ENCODE data around the gene CLPTM1L. TPM values are rescaled to one million over a fixed set of nuclear protein-coding genes. Genes with fewer than 3 reads are reported as not detected.

CLPTM1L gene
- polyA plus RNA-seq, 1 donor from 2014 or later = 61.6 TPM

DNA sequence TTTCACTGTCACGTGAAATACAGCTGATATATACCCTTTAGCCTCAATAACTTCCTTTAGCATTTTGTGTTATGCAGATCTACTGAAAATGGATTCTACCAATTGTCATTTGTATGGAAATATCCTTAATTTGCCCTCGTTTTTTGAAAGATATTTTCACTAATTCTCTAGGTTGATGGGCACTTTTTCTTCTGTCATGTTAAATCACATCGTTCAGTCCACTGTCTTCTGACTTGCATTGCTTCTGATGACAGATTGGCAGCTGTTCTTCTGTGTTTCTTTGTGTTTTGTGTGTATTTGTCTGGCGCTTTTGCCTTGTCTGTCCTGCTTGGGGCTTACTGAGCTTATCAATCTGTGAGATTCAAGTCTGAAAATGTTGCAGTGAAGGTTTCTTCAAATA is 9.7 kb upstream of the CLPTM1L start:
- Histone ChIP-seq H3K4me3 (ENCODE audit: low read length) (peak overlapping the region; percentile 15), H3K9ac (ENCODE audit: low read length) (no peak overlapping the region), H4K20me1 (ENCODE audit: insufficient read depth) (no peaks in the 10 kb centered on the region), H3K27ac (ENCODE audit: low read length) (no peak overlapping the region), H3K9me3 (ENCODE audit: low read length) (no peaks in the 10 kb centered on the region), H2AFZ (ENCODE audit: low read depth, low read length) (no peak overlapping the region), H3K27me3 (ENCODE audit: insufficient read depth, low read depth, low read length) (no peaks in the 10 kb centered on the region), H3F3A (ENCODE audit: insufficient read depth, low read length, poor library complexity, severe bottlenecking) (no peaks in the 10 kb centered on the region), H3K4me2 (ENCODE audit: low read length) (no peak overlapping the region), H3K79me2 (replicated peaks; ENCODE audit: insufficient read depth, low read length) (no peaks in the 10 kb centered on the region), H3K9me2 (ENCODE audit: insufficient read depth, low read length) (no peaks in the 10 kb centered on the region), H3K36me3 (ENCODE audit: insufficient read depth, low read length) (no peaks in the 10 kb centered on the region)
- peak; percentile 65 for TF ChIP-seq EP300 (conservative IDR thresholded peaks at IDR 0.05; ENCODE audit: poor library complexity, severe bottlenecking)
- TF ChIP-seq POLR2AphosphoS5 (IDR thresholded peaks at IDR 0.05) = no peak

DNA sequence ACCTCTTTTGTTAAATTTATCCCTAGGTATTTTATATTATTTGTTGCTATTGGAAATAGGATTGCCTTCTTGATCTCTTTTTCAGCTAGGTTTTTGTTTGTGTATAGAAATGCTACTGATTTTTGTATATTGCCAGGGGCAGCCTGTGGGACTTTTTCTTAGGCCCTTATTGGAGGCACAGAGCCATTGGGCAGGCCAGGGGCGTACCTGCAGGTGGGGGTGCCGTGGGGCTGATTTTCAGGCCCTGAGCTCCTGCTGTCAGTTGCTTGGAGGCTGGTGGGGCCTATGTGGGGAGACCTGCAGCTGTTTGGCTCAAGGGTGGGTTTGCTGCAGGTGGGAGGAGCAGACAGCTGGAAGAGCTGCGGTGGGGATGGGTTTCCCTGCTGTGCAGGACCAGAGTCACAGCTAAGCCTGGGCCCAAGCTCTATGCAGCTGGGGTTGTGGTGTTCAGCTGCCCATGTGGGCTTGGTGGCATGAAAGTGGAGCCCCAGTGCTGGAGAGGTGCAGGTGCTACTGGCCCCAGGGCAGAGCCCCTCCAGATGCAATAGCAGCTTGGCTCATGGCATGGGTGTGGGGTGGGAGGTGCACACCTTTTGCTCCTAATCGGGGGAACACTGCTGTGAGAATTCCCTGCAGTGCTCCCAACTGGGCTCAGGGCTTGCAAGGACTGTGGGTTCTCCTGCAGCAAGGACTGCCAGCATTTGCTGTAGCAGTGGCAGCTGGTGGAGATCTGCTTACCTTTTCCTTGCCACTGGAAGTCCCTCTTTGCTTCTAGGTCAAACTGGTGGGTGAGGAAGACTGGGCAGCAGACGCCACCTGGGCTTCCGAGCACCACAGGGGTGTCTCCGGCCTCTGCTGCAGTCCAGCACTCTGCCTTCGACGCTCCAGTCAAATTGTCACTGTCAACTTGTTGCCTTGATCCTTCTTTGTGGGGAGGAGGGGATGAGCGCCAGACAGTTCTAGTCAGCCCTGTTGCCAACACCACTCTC is 7.6 kb upstream of the CLPTM1L start:
- TF ChIP-seq EP300 (conservative IDR thresholded peaks at IDR 0.05; ENCODE audit: poor library complexity, severe bottlenecking) = no peak
- TF ChIP-seq, protein P1, sequence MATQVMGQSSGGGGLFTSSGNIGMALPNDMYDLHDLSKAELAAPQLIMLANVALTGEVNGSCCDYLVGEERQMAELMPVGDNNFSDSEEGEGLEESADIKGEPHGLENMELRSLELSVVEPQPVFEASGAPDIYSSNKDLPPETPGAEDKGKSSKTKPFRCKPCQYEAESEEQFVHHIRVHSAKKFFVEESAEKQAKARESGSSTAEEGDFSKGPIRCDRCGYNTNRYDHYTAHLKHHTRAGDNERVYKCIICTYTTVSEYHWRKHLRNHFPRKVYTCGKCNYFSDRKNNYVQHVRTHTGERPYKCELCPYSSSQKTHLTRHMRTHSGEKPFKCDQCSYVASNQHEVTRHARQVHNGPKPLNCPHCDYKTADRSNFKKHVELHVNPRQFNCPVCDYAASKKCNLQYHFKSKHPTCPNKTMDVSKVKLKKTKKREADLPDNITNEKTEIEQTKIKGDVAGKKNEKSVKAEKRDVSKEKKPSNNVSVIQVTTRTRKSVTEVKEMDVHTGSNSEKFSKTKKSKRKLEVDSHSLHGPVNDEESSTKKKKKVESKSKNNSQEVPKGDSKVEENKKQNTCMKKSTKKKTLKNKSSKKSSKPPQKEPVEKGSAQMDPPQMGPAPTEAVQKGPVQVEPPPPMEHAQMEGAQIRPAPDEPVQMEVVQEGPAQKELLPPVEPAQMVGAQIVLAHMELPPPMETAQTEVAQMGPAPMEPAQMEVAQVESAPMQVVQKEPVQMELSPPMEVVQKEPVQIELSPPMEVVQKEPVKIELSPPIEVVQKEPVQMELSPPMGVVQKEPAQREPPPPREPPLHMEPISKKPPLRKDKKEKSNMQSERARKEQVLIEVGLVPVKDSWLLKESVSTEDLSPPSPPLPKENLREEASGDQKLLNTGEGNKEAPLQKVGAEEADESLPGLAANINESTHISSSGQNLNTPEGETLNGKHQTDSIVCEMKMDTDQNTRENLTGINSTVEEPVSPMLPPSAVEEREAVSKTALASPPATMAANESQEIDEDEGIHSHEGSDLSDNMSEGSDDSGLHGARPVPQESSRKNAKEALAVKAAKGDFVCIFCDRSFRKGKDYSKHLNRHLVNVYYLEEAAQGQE (IDR thresholded peaks at IDR 0.05; ENCODE audit: borderline replicate concordance) = no peak
- no peak for TF ChIP-seq POLR2AphosphoS5 (IDR thresholded peaks at IDR 0.05)
- TF ChIP-seq RAD21 (conservative IDR thresholded peaks at IDR 0.05) = no peak
- TF ChIP-seq EZH2 (IDR thresholded peaks at IDR 0.05; ENCODE audit: borderline replicate concordance, insufficient read depth, low read length, poor library complexity, severe bottlenecking) = no peak
- TF ChIP-seq, protein P2, sequence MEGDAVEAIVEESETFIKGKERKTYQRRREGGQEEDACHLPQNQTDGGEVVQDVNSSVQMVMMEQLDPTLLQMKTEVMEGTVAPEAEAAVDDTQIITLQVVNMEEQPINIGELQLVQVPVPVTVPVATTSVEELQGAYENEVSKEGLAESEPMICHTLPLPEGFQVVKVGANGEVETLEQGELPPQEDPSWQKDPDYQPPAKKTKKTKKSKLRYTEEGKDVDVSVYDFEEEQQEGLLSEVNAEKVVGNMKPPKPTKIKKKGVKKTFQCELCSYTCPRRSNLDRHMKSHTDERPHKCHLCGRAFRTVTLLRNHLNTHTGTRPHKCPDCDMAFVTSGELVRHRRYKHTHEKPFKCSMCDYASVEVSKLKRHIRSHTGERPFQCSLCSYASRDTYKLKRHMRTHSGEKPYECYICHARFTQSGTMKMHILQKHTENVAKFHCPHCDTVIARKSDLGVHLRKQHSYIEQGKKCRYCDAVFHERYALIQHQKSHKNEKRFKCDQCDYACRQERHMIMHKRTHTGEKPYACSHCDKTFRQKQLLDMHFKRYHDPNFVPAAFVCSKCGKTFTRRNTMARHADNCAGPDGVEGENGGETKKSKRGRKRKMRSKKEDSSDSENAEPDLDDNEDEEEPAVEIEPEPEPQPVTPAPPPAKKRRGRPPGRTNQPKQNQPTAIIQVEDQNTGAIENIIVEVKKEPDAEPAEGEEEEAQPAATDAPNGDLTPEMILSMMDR (IDR thresholded peaks at IDR 0.05; ENCODE audit: poor library complexity, severe bottlenecking) = no peak
- TF ChIP-seq TAF1 (IDR thresholded peaks at IDR 0.05; ENCODE audit: low read depth) = no peak
- no peak for TF ChIP-seq SMC3 (conservative IDR thresholded peaks at IDR 0.05; ENCODE audit: poor library complexity)
- no peaks in the 10 kb centered on the region for H3K79me2 ChIP-seq (replicated peaks; ENCODE audit: insufficient read depth, low read length)
- no peak overlapping the region for H3K4me3 ChIP-seq (ENCODE audit: low read length)
- no peak overlapping the region for H2AFZ ChIP-seq (ENCODE audit: low read depth, low read length)
- no peaks in the 10 kb centered on the region for H4K20me1 ChIP-seq (ENCODE audit: insufficient read depth)
- H3K27me3 ChIP-seq (ENCODE audit: insufficient read depth, low read depth, low read length) = no peaks in the 10 kb centered on the region
- H3K9me2 ChIP-seq (ENCODE audit: insufficient read depth, low read length) = no peaks in the 10 kb centered on the region
- no peaks in the 10 kb centered on the region for H3K9me3 ChIP-seq (ENCODE audit: low read length)
- no peaks in the 10 kb centered on the region for H3F3A ChIP-seq (ENCODE audit: insufficient read depth, low read length, poor library complexity, severe bottlenecking)
- no peak overlapping the region for H3K4me2 ChIP-seq (ENCODE audit: low read length)
- no peaks in the 10 kb centered on the region for H3K36me3 ChIP-seq (ENCODE audit: insufficient read depth, low read length)
- H3K9ac ChIP-seq (ENCODE audit: low read length) = no peak overlapping the region
- no peak overlapping the region for H3K27ac ChIP-seq (ENCODE audit: low read length)

Measured in neural cell (in vitro differentiated cells).